Peyer's patch (tissue), 4 donors: ENCODE data around the gene PSD4.

ENCODE experiments used
- POLR2A ChIP-seq, 2 donors: fragments of 450-650 bp; IDR thresholded peaks; one replicate each; pipeline ENCODE4 v1.5.1; 2017; ENCODE audit warnings: antibody characterized with exemption in 2 of 2, mild to moderate bottlenecking in 2 of 2, moderate library complexity in 2 of 2
- TF ChIP-seq, protein P1 (sequence below), 6 experiments: fragments of 450-650 bp in 4 of 6; fragments of 200-600 bp in 2 of 6; sonication (generic) in 1 of 6; IDR thresholded peaks; one replicate each; pipeline ENCODE4 v1.5.1; 2017 to 2019; ENCODE audit warnings: antibody characterized with exemption in 6 of 6, mild to moderate bottlenecking in 3 of 6, moderate library complexity in 1 of 6

DNA sequence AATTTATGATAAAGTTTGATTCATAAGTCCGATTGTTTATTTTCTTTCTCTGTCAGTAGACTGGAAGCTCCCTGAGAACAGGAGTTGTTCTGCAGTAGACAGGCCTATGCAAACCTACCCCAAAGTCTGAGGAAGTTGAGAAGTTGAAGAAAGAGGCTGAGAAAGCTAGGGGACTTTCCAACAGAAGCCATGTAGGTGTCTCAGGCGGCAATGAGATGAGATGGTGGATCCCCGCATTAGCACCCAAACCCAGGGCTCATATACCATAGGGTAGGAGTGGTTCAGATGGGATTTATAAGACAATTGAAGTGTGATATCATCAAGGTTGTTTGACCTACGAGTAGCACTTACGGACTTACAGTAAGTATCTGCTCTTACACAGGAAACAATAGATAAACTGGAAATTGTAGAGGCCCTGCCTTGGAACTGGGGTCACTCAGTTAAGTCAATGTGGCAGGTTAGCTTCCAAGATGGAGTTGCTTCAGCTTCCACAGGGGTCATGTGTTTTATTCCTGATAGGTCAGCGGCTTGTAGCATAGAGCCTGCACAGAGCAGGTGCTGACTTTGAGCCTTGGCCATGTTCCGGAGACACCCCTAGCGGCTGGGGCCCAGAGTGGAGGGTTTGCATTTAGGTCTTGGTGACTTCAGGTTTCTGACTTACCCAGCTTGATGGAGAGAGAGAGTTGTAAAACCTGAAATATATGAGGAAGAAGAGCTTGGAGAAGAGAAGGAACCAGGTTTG lies 2.3 kb upstream of the PSD4 start:
- TF ChIP-seq, protein P1, sequence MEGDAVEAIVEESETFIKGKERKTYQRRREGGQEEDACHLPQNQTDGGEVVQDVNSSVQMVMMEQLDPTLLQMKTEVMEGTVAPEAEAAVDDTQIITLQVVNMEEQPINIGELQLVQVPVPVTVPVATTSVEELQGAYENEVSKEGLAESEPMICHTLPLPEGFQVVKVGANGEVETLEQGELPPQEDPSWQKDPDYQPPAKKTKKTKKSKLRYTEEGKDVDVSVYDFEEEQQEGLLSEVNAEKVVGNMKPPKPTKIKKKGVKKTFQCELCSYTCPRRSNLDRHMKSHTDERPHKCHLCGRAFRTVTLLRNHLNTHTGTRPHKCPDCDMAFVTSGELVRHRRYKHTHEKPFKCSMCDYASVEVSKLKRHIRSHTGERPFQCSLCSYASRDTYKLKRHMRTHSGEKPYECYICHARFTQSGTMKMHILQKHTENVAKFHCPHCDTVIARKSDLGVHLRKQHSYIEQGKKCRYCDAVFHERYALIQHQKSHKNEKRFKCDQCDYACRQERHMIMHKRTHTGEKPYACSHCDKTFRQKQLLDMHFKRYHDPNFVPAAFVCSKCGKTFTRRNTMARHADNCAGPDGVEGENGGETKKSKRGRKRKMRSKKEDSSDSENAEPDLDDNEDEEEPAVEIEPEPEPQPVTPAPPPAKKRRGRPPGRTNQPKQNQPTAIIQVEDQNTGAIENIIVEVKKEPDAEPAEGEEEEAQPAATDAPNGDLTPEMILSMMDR (IDR thresholded peaks at IDR 0.05): no peak
- TF ChIP-seq POLR2A (IDR thresholded peaks at IDR 0.05): no peak
